T-helper 1 cell treated with Interleukin-12 subunit alpha and Interleukin-12 subunit beta and Interleukin-4 antibody, amounts not matched to agents 30 μg/mL and 1 μg/mL, for 36 hours (primary cell): ENCODE results near the gene VGLL4.

ENCODE experiments used
- H3K27ac Mint-ChIP-seq: one replicate; pipeline ENCODE4 v1.8.0; 2021; ENCODE audit warnings: mild to moderate bottlenecking, mixed read lengths
- H3K27me3 Mint-ChIP-seq: one replicate; pipeline ENCODE4 v1.8.0; 2021; ENCODE audit warnings: low read depth, mixed read lengths
- H3K36me3 Mint-ChIP-seq: one replicate; pipeline ENCODE4 v1.8.0; 2021; ENCODE audit warnings: low read depth, mixed read lengths
- H3K4me1 Mint-ChIP-seq: one replicate; pipeline ENCODE4 v1.8.0; 2021; ENCODE audit warnings: low read depth, mixed read lengths
- H3K4me3 Mint-ChIP-seq: one replicate; pipeline ENCODE4 v1.8.0; 2021; ENCODE audit warnings: mild to moderate bottlenecking, moderate library complexity, mixed read lengths
- H3K9me3 Mint-ChIP-seq: one replicate; pipeline ENCODE4 v1.8.0; 2021; ENCODE audit warnings: mixed read lengths

The VGLL4 gene

GRCh38 chr3:11610700-11611275 lies 32.9 kb downstream of the VGLL4 start:
- H3K4me3 Mint-ChIP-seq = no peak overlapping the region
- no peaks in the 10 kb centered on the region for H3K27me3 Mint-ChIP-seq
- H3K9me3 Mint-ChIP-seq = no peaks in the 10 kb centered on the region
- H3K27ac Mint-ChIP-seq = no peak overlapping the region
- H3K36me3 Mint-ChIP-seq = peaks cover 7% of the 10 kb centered on the region
- peaks cover 9% of the 10 kb centered on the region for H3K4me1 Mint-ChIP-seq

DNA sequence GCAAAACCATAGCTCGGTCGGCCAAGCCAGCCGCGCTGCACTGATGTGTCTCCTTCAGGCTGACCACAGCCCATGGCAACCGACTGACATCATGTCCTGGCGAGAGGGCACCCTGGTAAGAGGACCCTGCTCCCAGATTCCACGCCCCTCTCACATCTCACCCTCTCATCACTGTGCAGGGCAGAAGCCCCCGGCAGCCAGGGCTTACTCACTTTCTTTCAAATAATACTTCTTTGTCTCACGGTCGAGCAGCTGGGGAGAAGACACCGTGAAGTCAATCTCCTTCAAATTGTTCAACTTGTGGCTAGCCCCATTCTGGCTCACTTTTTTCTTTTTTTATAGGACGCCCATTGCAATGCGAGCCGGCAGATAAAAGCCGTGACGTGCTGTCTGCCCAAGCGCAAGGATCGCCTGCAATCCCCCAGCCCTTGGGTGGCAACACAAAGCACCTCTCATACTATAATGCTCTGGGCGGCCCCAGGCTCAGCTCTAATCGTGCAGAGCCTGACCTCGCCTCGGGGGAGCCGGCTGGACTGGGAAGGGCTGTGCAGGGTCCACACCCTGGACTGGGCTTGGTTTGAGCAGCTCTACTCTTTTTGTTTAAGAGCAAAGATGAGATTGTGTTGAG lies 33.6 kb downstream of the VGLL4 start:
- Mint-ChIP-seq H3K4me3 (no peak overlapping the region), H3K27ac (no peak overlapping the region), H3K36me3 (peaks cover 7% of the 10 kb centered on the region), H3K9me3 (no peaks in the 10 kb centered on the region), H3K27me3 (no peaks in the 10 kb centered on the region), H3K4me1 (peaks cover 12% of the 10 kb centered on the region)

DNA sequence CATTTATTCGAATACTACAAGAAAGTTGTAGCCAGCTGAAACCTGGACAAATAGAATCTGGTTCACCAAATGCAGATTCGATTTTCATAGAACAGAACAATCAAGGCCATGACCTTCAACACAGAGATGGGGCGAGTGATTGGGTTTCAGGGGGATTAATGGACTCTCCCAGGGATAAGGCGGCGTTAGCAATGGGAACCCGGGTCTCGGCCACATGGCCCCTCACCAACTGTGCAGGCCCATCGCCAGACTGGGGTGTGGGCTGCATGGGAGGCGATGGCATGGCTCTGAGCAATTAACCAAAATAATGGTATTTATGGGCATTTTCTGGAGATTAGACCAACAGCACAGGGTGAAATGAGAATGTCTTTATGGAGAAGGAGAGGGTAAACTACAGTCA lies 34.2 kb downstream of the VGLL4 start:
- no peak overlapping the region for H3K4me3 Mint-ChIP-seq
- H3K9me3 Mint-ChIP-seq = no peaks in the 10 kb centered on the region
- H3K36me3 Mint-ChIP-seq = peaks cover 7% of the 10 kb centered on the region
- no peak overlapping the region for H3K27ac Mint-ChIP-seq
- H3K4me1 Mint-ChIP-seq = peaks cover 12% of the 10 kb centered on the region
- H3K27me3 Mint-ChIP-seq = no peaks in the 10 kb centered on the region

- Mint-ChIP-seq H3K4me1 (peaks cover 12% of the 10 kb centered on the region), H3K9me3 (no peaks in the 10 kb centered on the region), H3K4me3 (no peak overlapping the region), H3K27ac (no peak overlapping the region), H3K36me3 (peaks cover 7% of the 10 kb centered on the region), H3K27me3 (no peaks in the 10 kb centered on the region)
Observed at GRCh38 chr3:11607816-11608215, 35.9 kb downstream of the VGLL4 start.

GRCh38 chr3:11606865-11607440 lies 36.8 kb downstream of the VGLL4 start:
- H3K4me1 Mint-ChIP-seq = peaks cover 14% of the 10 kb centered on the region
- no peak overlapping the region for H3K27ac Mint-ChIP-seq
- H3K27me3 Mint-ChIP-seq = no peaks in the 10 kb centered on the region
- H3K36me3 Mint-ChIP-seq = peaks cover 7% of the 10 kb centered on the region
- no peak overlapping the region for H3K4me3 Mint-ChIP-seq
- H3K9me3 Mint-ChIP-seq = no peaks in the 10 kb centered on the region

GRCh38 chr3:11606090-11606784 lies 37.5 kb downstream of the VGLL4 start:
- no peak overlapping the region for H3K4me3 Mint-ChIP-seq
- H3K4me1 Mint-ChIP-seq = peaks cover 14% of the 10 kb centered on the region
- H3K27ac Mint-ChIP-seq = no peak overlapping the region
- H3K27me3 Mint-ChIP-seq = no peaks in the 10 kb centered on the region
- no peaks in the 10 kb centered on the region for H3K9me3 Mint-ChIP-seq
- H3K36me3 Mint-ChIP-seq = peaks cover 10% of the 10 kb centered on the region

DNA sequence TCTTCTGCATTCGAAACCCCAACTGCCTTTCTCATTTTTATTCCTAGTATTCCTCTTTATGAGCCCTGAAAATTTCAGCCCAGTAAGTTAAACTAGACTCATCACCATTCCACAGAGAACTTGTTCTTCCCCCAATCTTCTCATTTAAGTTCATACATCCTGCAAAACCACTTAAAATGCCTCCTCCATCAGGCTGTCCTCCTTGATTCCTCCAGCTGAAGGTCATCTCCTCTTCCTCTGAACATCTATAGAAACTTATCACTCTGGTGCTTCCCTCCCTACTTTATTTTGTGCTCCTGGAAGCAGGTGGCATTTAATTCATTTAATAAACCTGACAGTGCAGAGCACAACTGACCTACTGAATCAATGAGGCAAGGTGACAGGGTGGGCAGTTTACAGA lies 38.3 kb downstream of the VGLL4 start:
- no peaks in the 10 kb centered on the region for H3K9me3 Mint-ChIP-seq
- no peak overlapping the region for H3K4me3 Mint-ChIP-seq
- H3K36me3 Mint-ChIP-seq = peaks cover 19% of the 10 kb centered on the region
- peaks cover 14% of the 10 kb centered on the region for H3K4me1 Mint-ChIP-seq
- H3K27ac Mint-ChIP-seq = no peak overlapping the region
- no peaks in the 10 kb centered on the region for H3K27me3 Mint-ChIP-seq

DNA sequence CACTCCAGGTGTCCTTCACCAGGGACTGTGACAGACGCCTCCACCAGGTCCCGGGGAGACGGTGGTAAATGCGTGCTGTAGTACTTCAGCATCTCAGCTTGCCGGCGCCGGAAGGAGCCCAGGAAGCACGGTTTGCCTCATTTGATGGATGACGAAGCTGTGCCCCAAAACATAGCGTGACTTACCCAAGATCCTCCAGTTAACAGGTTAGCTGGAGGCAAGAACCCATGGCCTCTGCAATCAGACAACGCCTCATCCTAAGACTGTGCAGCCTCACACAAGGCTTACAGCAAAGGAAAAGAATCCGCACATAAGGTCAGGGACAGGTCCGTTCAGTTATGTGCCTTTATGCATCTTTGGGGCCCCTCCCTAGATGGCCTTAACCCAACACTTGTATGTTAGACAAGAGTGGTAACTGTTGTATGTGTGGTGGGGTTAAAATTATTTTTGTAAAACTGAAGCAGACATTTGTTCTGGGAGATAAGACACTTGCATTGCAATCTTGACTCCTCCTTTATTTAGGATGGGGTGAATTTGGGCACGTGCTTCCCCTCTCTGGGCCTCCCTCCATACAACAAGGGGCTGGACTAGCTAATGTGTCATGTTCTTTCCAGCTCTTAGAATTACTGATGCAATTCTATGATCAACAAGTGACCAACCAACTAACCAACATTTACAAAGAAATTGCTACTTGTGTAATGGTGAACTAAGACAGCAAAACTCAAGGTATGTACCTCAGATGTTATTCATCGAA lies 39.4 kb downstream of the VGLL4 start:
- Mint-ChIP-seq H3K4me1 (peaks cover 14% of the 10 kb centered on the region), H3K27ac (no peak overlapping the region), H3K4me3 (no peak overlapping the region), H3K27me3 (no peaks in the 10 kb centered on the region), H3K36me3 (peaks cover 24% of the 10 kb centered on the region), H3K9me3 (no peaks in the 10 kb centered on the region)

GRCh38 chr3:11603628-11604027 lies 40.1 kb downstream of the VGLL4 start:
- no peak overlapping the region for H3K4me3 Mint-ChIP-seq
- no peaks in the 10 kb centered on the region for H3K9me3 Mint-ChIP-seq
- H3K27me3 Mint-ChIP-seq = no peaks in the 10 kb centered on the region
- no peak overlapping the region for H3K27ac Mint-ChIP-seq
- H3K4me1 Mint-ChIP-seq = peaks cover 14% of the 10 kb centered on the region
- H3K36me3 Mint-ChIP-seq = peaks cover 27% of the 10 kb centered on the region

DNA sequence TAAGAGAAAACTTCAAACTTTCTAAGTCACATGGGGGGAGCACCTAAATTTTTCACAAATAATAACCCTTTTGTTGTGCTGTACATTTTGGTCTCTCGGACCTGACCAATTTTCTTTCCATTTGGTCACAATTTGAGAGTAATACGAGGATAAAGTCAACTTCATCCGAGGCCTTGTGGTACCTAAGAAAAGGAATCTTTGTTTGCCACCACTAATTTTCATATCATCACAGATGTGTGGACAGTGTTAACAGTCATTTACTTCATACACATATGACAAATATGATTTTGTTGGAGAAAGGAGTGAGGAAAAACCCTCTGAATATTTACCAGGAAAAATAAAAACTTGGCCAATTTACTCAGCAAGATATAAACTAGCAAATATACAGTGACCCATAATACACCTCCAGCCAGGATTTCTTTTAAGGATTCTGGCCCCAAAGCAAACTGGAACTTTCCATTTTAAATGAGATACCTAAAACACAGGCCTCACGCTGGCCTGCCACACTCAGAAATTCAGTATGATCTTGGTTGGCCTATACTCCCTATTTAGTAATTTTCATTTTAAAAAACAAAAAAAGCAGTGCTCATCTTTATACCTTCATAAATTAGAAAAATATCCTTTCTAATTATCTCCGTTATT lies 40.7 kb downstream of the VGLL4 start:
- H3K36me3 Mint-ChIP-seq = peaks cover 32% of the 10 kb centered on the region
- H3K9me3 Mint-ChIP-seq = no peaks in the 10 kb centered on the region
- H3K4me1 Mint-ChIP-seq = peaks cover 14% of the 10 kb centered on the region
- no peaks in the 10 kb centered on the region for H3K27me3 Mint-ChIP-seq
- H3K27ac Mint-ChIP-seq = no peak overlapping the region
- no peak overlapping the region for H3K4me3 Mint-ChIP-seq

DNA sequence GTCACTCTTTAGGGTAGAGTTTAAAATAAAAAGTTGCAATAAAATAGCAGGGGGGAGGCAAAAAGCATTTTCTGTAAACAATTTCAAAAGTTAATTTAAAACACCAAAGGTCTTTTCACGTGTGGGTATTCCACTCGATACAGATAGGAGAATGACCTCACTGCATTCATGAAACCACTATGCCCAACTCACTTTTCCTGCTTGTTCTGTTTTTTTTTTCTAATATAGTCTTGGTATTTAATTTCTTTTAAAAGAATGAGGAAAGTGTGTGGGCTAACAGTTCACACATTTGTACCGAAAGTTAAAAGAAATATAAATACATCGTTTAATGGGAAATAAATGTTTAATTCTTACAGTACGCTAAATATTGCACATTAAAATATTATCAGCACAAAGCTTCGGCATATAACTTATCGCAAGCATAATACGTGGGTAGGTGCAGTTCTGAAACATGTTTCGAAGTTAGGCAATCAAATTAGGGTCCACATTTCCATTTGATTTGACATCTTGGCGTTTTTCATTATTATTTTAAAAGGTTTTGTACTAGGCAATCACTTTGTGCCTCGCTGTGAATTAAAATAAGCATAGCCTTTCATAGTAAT lies 41.4 kb downstream of the VGLL4 start:
- H3K27me3 Mint-ChIP-seq = no peaks in the 10 kb centered on the region
- no peak overlapping the region for H3K4me3 Mint-ChIP-seq
- H3K27ac Mint-ChIP-seq = no peak overlapping the region
- peaks cover 37% of the 10 kb centered on the region for H3K36me3 Mint-ChIP-seq
- peaks cover 14% of the 10 kb centered on the region for H3K4me1 Mint-ChIP-seq
- no peaks in the 10 kb centered on the region for H3K9me3 Mint-ChIP-seq

GRCh38 chr3:11601446-11602238 lies 42.1 kb downstream of the VGLL4 start:
- peaks cover 40% of the 10 kb centered on the region for H3K36me3 Mint-ChIP-seq
- no peaks in the 10 kb centered on the region for H3K9me3 Mint-ChIP-seq
- H3K27ac Mint-ChIP-seq = no peak overlapping the region
- H3K4me3 Mint-ChIP-seq = no peak overlapping the region
- no peaks in the 10 kb centered on the region for H3K27me3 Mint-ChIP-seq
- H3K4me1 Mint-ChIP-seq = peaks cover 8% of the 10 kb centered on the region

DNA sequence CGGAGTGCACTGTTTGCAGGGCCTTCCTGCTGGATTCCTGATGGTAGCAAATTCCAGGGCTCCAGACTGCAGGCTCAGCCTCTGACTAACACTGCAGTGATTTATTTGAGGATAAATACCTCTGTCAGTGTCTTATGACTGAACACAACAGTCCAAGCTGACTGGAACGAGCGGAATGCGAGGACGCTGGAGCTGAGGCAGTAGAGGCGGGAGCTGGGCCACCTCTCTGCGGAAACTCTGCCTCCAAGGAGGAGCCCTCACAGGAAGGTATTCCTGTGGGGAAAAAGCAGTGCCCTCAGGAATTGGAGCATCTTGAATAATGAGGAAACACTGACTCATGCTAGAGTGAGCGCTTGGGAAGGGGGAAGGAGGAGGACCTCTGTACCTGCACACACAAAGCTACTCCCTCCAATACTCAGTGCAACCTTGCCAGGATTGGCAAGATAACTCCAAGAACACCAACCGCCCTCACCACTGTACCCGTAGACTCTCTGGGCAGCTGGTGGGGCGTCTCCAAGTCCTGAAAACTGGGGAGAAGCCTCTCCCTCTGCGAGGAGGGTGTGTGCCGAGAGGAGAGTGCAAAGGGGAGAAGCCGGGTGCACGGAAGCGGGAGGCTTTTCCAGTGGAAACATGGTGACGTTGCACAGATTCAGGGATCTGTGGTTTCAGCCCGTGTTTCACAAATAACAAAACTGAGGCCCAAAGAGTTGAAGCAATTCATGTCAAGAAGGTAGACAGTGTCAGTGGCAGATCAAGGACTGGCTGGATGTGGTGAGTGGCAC lies 43.0 kb downstream of the VGLL4 start:
- Mint-ChIP-seq H3K4me3 (no peak overlapping the region), H3K9me3 (peaks cover 5% of the 10 kb centered on the region)

More for the DNA sequence above, 43.0 kb downstream of the VGLL4 start:
- peaks cover 5% of the 10 kb centered on the region for H3K4me1 Mint-ChIP-seq
- H3K27me3 Mint-ChIP-seq = no peaks in the 10 kb centered on the region
- peaks cover 41% of the 10 kb centered on the region for H3K36me3 Mint-ChIP-seq
- H3K27ac Mint-ChIP-seq = no peak overlapping the region
